Ovary (tissue), 9 donors: ENCODE results near the gene TMED4. TPM values are rescaled to one million over a fixed set of nuclear protein-coding genes. Genes with fewer than 3 reads are reported as not detected.
A peak's percentile ranks its signal among the peaks of the same experiment; 100 is the strongest.

Experiments used
- DNase-seq, 5 donors: peaks; one replicate each; pipeline ENCODE4 v3.0.0-alpha.2; 2019 to 2020
- H3K27ac ChIP-seq, 2 donors: fragments of 200-600 bp; one replicate each; pipeline versions ENCODE4 v1.5.1 to v1.8.0; 2019 to 2022
- H3K27me3 ChIP-seq: fragments of 200-600 bp; one replicate; pipeline ENCODE4 v1.8.0; 2022
- H3K36me3 ChIP-seq: fragments of 200-600 bp; sonication (generic); one replicate; pipeline ENCODE4 v1.5.1; 2019
- H3K4me1 ChIP-seq: one replicate; pipeline ENCODE4 v1.8.1; 2013; ENCODE audit warnings: mild to moderate bottlenecking, moderate library complexity; ENCODE audit not compliant: insufficient read depth
- H3K4me3 ChIP-seq: fragments of 200-600 bp; sonication (generic); one replicate; pipeline ENCODE4 v1.5.1; 2017
- H3K9me3 ChIP-seq, 2 donors: fragments of 200-600 bp in 1 of 2; sonication (generic) in 1 of 2; one replicate each; pipeline versions ENCODE4 v1.5.1 to v1.8.1; 2013 to 2019; ENCODE audit warnings: mild to moderate bottlenecking in 1 of 2, moderate library complexity in 1 of 2
- EP300 ChIP-seq: sonication (generic); formaldehyde crosslinking; IDR thresholded peaks from one replicate; pipeline ENCODE4 v1.6.1; 2017; ENCODE audit warnings: antibody characterized with exemption
- POLR2A ChIP-seq: fragments of 450-650 bp; IDR thresholded peaks from one replicate; pipeline ENCODE4 v1.6.1; 2017; ENCODE audit warnings: antibody characterized with exemption, mild to moderate bottlenecking, moderate library complexity
- WGBS, 3 donors: extraction: QIAGEN DNeasy Blood & Tissue Kit in 1 of 3; methylation state at CpG; one replicate each; pipeline versions ENCODE4 v1.1.5 to v1.1.7; 2013 to 2017; 5-methylcytosine and 5-hydroxymethylcytosine counted together
- intact Hi-C, 4 donors: fragments of 100-400 bp; cut with DNase I; formaldehyde crosslinking; loops; one replicate each; pipeline versions ENCODE4 v1.11.0 to v1.15.1; 2022 to 2023
- polyA plus RNA-seq, 2 donors: library from polyadenylated mRNA; stranded (reverse); fragments of 200-250 nt in 1 of 2; fragments of 350-450 nt in 1 of 2; fragmentation: Illumina TruSeq in 1 of 2; extraction: RNeasy Lipid Tissue Mini Kit (QIAGEN cat#74804) in 1 of 2; gene quantifications; one replicate each; pipeline ENCODE4 v1.2.3, GENCODE V29; 2013 to 2014
- total RNA-seq, 7 donors: library from RNA; depleted of rRNA in 2 of 7; stranded (reverse); fragments of >200 nt in 2 of 7; fragmentation: NEBNext Ultra II Directional in 3 of 7; extraction: Animal tissue kit (Norgen Biotek cat#: 25700) in 3 of 7; gene quantifications; one replicate each; pipeline versions ENCODE4 v1.1.0 to v1.2.4, GENCODE V29; 2016 to 2023
- TF ChIP-seq, protein P1 (sequence below), 3 donors: fragments of 450-650 bp in 2 of 3; fragments of 200-600 bp in 1 of 3; IDR thresholded peaks; one replicate each; pipeline versions ENCODE4 v1.5.1 to v1.8.0; 2016 to 2022; ENCODE audit warnings: antibody characterized with exemption in 3 of 3, mild to moderate bottlenecking in 1 of 3
- donor health status: DM: no; HTN: no; CAD: no; lungs with moderate emphysema.
- donor health status: DM: no; HTN: no; CAD: no.
- donor health status: Bipolar disorder and iron deficiency.
- donor health status: DM: yes; HTN: yes; CAD: no.
- donor health status: DM: no; HTN: no; CAD: no.
- donor health status: DM: yes; HTN: yes; CAD: no.

TMED4 gene
- total and polyA plus RNA-seq, 9 donors = 74.9 to 155 (median 95.9) TPM

DNA sequence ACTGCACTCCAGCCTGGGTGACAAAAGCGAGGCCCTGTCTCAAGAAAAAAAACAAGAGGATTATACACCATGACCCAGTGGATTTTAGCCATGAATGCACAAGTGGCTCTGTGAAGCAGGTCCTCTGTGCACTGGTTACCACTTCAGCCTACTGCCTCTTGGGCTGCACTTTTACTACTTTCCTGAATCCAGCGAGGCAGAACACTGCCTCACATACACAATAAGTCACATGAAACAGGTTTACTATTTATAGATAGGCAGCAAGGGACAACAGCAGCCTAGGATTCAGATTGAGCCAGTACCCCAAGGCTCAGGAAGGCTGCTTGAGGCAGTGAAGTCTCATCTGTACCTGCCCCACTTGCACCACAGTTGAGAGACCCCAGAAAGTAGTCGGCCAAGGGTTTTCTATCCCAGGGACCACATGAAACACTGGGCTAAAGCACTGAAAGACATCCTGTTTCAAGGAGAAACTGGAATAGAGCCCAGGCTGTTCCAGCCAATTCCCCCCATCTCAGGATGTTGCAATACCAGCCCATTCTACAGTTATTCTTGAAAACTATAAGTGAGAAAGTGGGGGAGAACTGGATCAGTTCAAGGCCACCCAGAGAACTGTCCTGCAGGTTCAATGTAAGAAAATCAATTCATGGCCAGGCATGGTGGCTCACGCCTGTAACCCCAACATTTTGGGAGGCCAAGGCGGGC is 14.1 kb upstream of the TMED4 start:
- 69 to 80% (median 71%) methylated on average over 5 of the region's 5 CpGs for WGBS, 3 donors
- no peak overlapping the region for H3K4me3 ChIP-seq
- intact Hi-C loops = loop anchor here in 1 of 4 donors (10.0 kb wide), 1 partner anchor 539 kb away; no protein-coding TSS in a partner anchor

DNA sequence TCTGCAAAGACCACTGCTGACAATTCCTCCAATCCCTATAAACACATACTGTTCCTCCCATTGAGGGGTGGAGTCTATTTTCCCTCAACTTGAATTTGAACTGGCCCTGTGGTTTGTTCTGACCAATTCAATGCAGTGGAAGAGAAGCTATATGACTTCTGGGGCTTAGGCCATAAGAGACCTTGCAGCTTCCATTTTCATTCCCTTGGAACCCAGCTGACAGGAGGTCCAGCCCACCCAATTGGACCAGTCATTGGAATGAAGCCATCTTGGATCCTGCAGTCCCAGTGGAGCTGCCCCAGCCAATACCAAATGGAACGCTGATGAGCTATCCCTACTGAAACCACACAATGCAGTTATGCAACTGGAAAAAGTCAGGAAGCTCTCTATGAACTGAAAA is 8.9 kb upstream of the TMED4 start:
- Histone ChIP-seq H3K27me3 (no peaks in the 10 kb centered on the region), H3K4me3 (no peak overlapping the region), H3K9me3 (no peaks in the 10 kb centered on the region), H3K4me1 (no peaks in the 10 kb centered on the region), H3K27ac (no peak overlapping the region), H3K36me3 (no peaks in the 10 kb centered on the region)
- intact Hi-C loops = loop anchor here in 1 of 4 donors (10.0 kb wide), 1 partner anchor 544 kb away; no protein-coding TSS in a partner anchor
- DNase-seq = no peak
- WGBS, 3 donors = 75 to 89% (median 77%) methylated on average over 1 of the region's 1 CpG
- no peak for TF ChIP-seq EP300
- TF ChIP-seq, protein P1, sequence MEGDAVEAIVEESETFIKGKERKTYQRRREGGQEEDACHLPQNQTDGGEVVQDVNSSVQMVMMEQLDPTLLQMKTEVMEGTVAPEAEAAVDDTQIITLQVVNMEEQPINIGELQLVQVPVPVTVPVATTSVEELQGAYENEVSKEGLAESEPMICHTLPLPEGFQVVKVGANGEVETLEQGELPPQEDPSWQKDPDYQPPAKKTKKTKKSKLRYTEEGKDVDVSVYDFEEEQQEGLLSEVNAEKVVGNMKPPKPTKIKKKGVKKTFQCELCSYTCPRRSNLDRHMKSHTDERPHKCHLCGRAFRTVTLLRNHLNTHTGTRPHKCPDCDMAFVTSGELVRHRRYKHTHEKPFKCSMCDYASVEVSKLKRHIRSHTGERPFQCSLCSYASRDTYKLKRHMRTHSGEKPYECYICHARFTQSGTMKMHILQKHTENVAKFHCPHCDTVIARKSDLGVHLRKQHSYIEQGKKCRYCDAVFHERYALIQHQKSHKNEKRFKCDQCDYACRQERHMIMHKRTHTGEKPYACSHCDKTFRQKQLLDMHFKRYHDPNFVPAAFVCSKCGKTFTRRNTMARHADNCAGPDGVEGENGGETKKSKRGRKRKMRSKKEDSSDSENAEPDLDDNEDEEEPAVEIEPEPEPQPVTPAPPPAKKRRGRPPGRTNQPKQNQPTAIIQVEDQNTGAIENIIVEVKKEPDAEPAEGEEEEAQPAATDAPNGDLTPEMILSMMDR (IDR thresholded peaks at IDR 0.05) = no peak
- no peak for TF ChIP-seq POLR2A

More for the DNA sequence above, 14.1 kb upstream of the TMED4 start:
- no peaks in the 10 kb centered on the region for H3K27me3 ChIP-seq
- TF ChIP-seq POLR2A = no peak
- TF ChIP-seq, protein P1 (IDR thresholded peaks at IDR 0.05) = no peak
- no peak for TF ChIP-seq EP300
- no peak for DNase-seq
- H3K27ac ChIP-seq = no peak overlapping the region
- no peaks in the 10 kb centered on the region for H3K4me1 ChIP-seq
- H3K36me3 ChIP-seq = no peaks in the 10 kb centered on the region
- H3K9me3 ChIP-seq = no peaks in the 10 kb centered on the region

DNA sequence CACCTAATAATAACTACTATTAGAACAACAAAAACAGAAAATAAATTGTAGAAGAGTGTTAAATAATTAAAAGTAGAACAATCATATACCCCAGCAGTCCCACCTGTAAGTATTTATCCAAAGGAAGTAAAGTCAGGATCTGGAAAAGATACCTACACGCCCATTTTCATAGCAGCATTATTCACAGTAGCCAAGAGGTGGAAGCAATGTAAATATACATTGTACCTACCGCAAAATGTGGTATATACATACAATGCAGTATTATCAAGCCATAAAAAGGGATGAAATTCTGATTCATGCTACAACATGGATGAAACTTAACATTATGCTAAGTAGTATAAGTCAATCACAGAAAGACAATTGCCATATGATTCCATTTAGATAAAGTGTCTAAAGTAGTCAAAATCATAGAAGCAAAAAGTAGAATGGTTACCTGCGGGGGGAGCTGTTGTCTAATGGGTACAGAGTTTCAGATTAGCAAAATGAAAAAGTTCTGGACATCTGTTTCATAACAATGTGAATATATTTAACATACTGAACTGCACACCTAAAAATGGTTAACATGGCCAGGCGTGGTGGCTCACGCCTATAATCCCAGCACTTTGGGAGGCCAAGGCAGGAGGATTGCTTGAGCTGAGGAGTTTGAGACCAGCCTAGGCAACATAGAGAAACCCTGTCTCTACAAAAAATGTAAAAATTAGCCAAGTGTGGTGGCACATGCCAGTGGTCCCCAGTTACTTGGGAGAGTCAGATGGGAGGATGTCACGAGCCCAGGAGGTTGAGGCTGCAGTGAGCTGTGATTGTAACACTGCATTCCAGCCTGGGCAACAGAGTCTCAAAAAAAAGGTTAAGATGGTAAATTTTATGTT is 6.0 kb upstream of the TMED4 start:
- Histone ChIP-seq H3K36me3 (no peaks in the 10 kb centered on the region), H3K9me3 (no peaks in the 10 kb centered on the region), H3K4me1 (no peaks in the 10 kb centered on the region), H3K4me3 (no peak overlapping the region), H3K27me3 (no peaks in the 10 kb centered on the region), H3K27ac (no peak overlapping the region)
- peak in 2 of 5 donors; percentile 43 to 58 for DNase-seq
- 8 to 20% (median 15%) methylated on average over 6 of the region's 6 CpGs for WGBS, 3 donors
- intact Hi-C loops = loop anchor here in 3 of 4 donors (5.0 to 10.0 kb wide), 3 partner anchors 167 to 549 kb away; no protein-coding TSS in a partner anchor
- no peak for TF ChIP-seq POLR2A
- TF ChIP-seq, protein P1 (IDR thresholded peaks at IDR 0.05) = peak in 2 of 3 donors; percentile 24 to 49

DNA sequence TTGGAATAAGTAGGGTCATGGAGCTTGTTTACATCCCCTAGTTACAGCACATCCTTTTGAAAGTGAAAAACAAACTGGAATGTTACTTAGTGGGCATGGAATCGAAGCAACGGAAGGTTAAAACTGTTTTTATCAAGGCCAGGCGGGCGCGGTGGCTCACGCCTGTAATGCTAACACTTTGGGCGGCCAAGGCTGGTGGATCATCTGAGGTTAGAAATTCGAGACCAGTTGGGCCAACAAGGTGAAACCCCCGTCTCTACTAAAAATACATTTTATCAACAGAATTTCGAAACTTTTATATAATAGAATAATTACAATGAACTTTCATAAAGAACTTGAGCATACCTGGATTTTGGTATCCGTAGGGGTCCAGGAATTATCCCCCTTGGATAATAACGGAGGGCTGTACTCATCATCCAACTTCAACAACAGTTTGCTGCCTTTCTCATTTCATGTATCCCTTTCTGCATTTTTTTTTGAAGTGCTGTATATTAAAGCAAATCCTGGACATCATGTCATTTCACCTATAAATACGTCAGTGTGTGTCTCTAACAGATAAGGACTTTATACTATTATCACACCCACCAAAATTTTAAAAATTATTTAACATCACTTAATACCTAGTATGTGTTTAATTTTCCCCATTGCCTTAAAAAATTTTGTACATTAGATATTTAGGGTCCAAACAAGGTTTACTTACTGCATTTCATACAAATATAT is 1.3 kb upstream of the TMED4 start:
- Histone ChIP-seq H3K4me3 (peak overlapping the region; percentile 99), H3K4me1 (peaks cover 7% of the 10 kb centered on the region), H3K27ac (peak overlapping the region in 1 of 2 donors; percentile 98), H3K36me3 (no peaks in the 10 kb centered on the region), H3K27me3 (no peaks in the 10 kb centered on the region), H3K9me3 (no peaks in the 10 kb centered on the region)
- no peak for DNase-seq
- WGBS, 3 donors = 85 to 86% (median 86%) methylated on average over 13 of the region's 13 CpGs
- TF ChIP-seq EP300 = no peak
- TF ChIP-seq POLR2A = no peak
- TF ChIP-seq, protein P1 (IDR thresholded peaks at IDR 0.05) = no peak
- intact Hi-C loops = loop anchor here in 2 of 4 donors (5.0 to 10.0 kb wide), 2 partner anchors 171 to 264 kb away; partner anchors contain the start of gene H2AZ2 (in 1 of the 2)
